H9 (cell line): Measurements from ENCODE around the gene HOXA7. TPM values are rescaled to one million over a fixed set of nuclear protein-coding genes. Genes with fewer than 3 reads are reported as not detected.
A peak's percentile ranks its signal among the peaks of the same experiment; 100 is the strongest.

ENCODE experiments used
- DNase-seq: peaks from one replicate; pipeline ENCODE4 v3.0.0-alpha.2; 2017
- H2AFZ ChIP-seq: one replicate; pipeline ENCODE4 v1.6.1; 2013; ENCODE audit warnings: mild to moderate bottlenecking, low read length, control low read depth, moderate library complexity
- H2AK5ac ChIP-seq: 2 replicates; pipeline ENCODE4 v1.6.1; 2013; ENCODE audit warnings: low read length, control low read depth, mixed read lengths; ENCODE audit not compliant: insufficient read length
- H2BK120ac ChIP-seq: one replicate; pipeline ENCODE4 v1.6.1; 2013; ENCODE audit warnings: low read depth, mild to moderate bottlenecking, low read length, control low read depth, inconsistent platforms; ENCODE audit not compliant: poor library complexity, severe bottlenecking
- H2BK12ac ChIP-seq: 2 replicates; pipeline ENCODE4 v1.6.1; 2013; ENCODE audit warnings: low read length, control low read depth, mixed read lengths, low read depth; ENCODE audit not compliant: insufficient read length
- H2BK15ac ChIP-seq: 2 replicates; pipeline ENCODE4 v1.6.1; 2013; ENCODE audit warnings: low read depth, low read length, control low read depth
- H2BK20ac ChIP-seq: one replicate; pipeline ENCODE4 v1.6.1; 2013; ENCODE audit warnings: low read depth, mild to moderate bottlenecking, low read length, control low read depth, inconsistent platforms; ENCODE audit not compliant: poor library complexity, severe bottlenecking
- H2BK5ac ChIP-seq: 2 replicates; pipeline ENCODE4 v1.6.1; 2013; ENCODE audit warnings: low read length, control low read depth, mixed read lengths; ENCODE audit not compliant: insufficient read length
- H3K14ac ChIP-seq: 2 replicates; pipeline ENCODE4 v1.6.1; 2013; ENCODE audit warnings: low read length, control low read depth; ENCODE audit not compliant: insufficient read depth
- H3K18ac ChIP-seq: 2 replicates; pipeline ENCODE4 v1.6.1; 2013; ENCODE audit warnings: low read depth, mild to moderate bottlenecking, mixed read lengths, low read length, control low read depth; ENCODE audit not compliant: insufficient read length
- H3K23ac ChIP-seq: 2 replicates; pipeline ENCODE4 v1.6.1; 2013; ENCODE audit warnings: low read length, control low read depth, mixed read lengths, low read depth; ENCODE audit not compliant: insufficient read length
- H3K23me2 ChIP-seq: 2 replicates; pipeline ENCODE4 v1.6.1; 2013; ENCODE audit warnings: low read depth, mild to moderate bottlenecking, mixed read lengths, low read length, control low read depth; ENCODE audit not compliant: insufficient read length, poor library complexity, severe bottlenecking
- H3K27ac ChIP-seq: 2 replicates; pipeline ENCODE4 v1.5.1; 2013; ENCODE audit warnings: low read length, control low read depth, mixed read lengths, low read depth; ENCODE audit not compliant: insufficient read length
- H3K27me3 ChIP-seq: 2 replicates; pipeline ENCODE4 v1.6.1; 2013; ENCODE audit warnings: low read length, control low read depth, inconsistent platforms; ENCODE audit not compliant: insufficient read depth
- H3K4ac ChIP-seq: 2 replicates; pipeline ENCODE4 v1.6.1; 2013; ENCODE audit warnings: low read depth, mild to moderate bottlenecking, control low read depth, inconsistent platforms, low read length, moderate library complexity
- H3K4me1 ChIP-seq: 2 replicates; pipeline ENCODE4 v1.6.1; 2013; ENCODE audit warnings: low read length, control low read depth, inconsistent platforms; ENCODE audit not compliant: insufficient read depth
- H3K4me2 ChIP-seq: 2 replicates; pipeline ENCODE4 v1.6.1; 2013; ENCODE audit warnings: low read length, control low read depth, mixed read lengths; ENCODE audit not compliant: insufficient read length, insufficient read depth
- H3K56ac ChIP-seq: 2 replicates; pipeline ENCODE4 v1.6.1; 2013; ENCODE audit warnings: low read depth, mild to moderate bottlenecking, mixed read lengths, low read length, control low read depth; ENCODE audit not compliant: insufficient read length
- H3K79me1 ChIP-seq: 2 replicates; pipeline ENCODE4 v1.6.1; 2013; ENCODE audit warnings: low read depth, mild to moderate bottlenecking, moderate library complexity, low read length, control low read depth, inconsistent platforms; ENCODE audit not compliant: insufficient read depth, poor library complexity, severe bottlenecking
- H3K79me2 ChIP-seq: 2 replicates; pipeline ENCODE4 v1.6.1; 2013; ENCODE audit warnings: low read length, control low read depth, inconsistent platforms; ENCODE audit not compliant: insufficient read depth
- H3K9ac ChIP-seq: 2 replicates; pipeline ENCODE4 v1.6.1; 2013; ENCODE audit warnings: low read length, control low read depth, mixed read lengths; ENCODE audit not compliant: insufficient read length; ENCODE audit errors: extremely low read depth
- H3K9me3 ChIP-seq: one replicate; pipeline ENCODE4 v1.6.1; 2013; ENCODE audit warnings: low read depth, low read length, inconsistent platforms; ENCODE audit not compliant: control insufficient read depth
- H3T11ph ChIP-seq: one replicate; pipeline ENCODE4 v1.6.1; 2013; ENCODE audit warnings: mild to moderate bottlenecking, low read length, control low read depth, inconsistent platforms
- H4K20me1 ChIP-seq: one replicate; pipeline ENCODE4 v1.6.1; 2013; ENCODE audit not compliant: control insufficient read depth, insufficient read length, insufficient read depth
- H4K5ac ChIP-seq: 2 replicates; pipeline ENCODE4 v1.6.1; 2013; ENCODE audit warnings: low read depth, mild to moderate bottlenecking, mixed read lengths, low read length, control low read depth; ENCODE audit not compliant: insufficient read length
- H4K8ac ChIP-seq: replicated peaks from 2 replicates; pipeline ENCODE4 v1.6.1; 2013; ENCODE audit warnings: low read length, control low read depth, mixed read lengths, low read depth; ENCODE audit not compliant: insufficient read length
- H4K91ac ChIP-seq: 2 replicates; pipeline ENCODE4 v1.6.1; 2013; ENCODE audit warnings: low read depth, mild to moderate bottlenecking, moderate library complexity, mixed read lengths, low read length, control low read depth; ENCODE audit not compliant: insufficient read length
- H3K27ac Mint-ChIP-seq, 3 experiments: 2 replicates in 2 of 3; 3 replicates in 1 of 3; pipeline ENCODE4 v1.8.0; 2020 to 2021; ENCODE audit warnings: mixed read lengths in 3 of 3, mild to moderate bottlenecking in 1 of 3, moderate library complexity in 1 of 3
- H3K27me3 Mint-ChIP-seq: 2 replicates; pipeline ENCODE4 v1.8.0; 2021; ENCODE audit warnings: low read depth, mild to moderate bottlenecking, moderate library complexity, mixed read lengths
- H3K36me3 Mint-ChIP-seq, 3 experiments: 2 replicates in 2 of 3; 3 replicates in 1 of 3; pipeline ENCODE4 v1.8.0; 2020 to 2021; ENCODE audit warnings: low read depth in 3 of 3, mixed read lengths in 3 of 3; ENCODE audit not compliant: insufficient read depth in 1 of 3
- H3K4me1 Mint-ChIP-seq, 2 experiments: 2 replicates each; pipeline ENCODE4 v1.8.0; 2020; ENCODE audit warnings: mixed read lengths in 2 of 2
- H3K4me3 Mint-ChIP-seq, 2 experiments: 2 replicates in 1 of 2; 3 replicates in 1 of 2; pipeline ENCODE4 v1.8.0; 2020 to 2021; ENCODE audit warnings: mild to moderate bottlenecking in 2 of 2, mixed read lengths in 2 of 2, moderate library complexity in 1 of 2
- H3K9me3 Mint-ChIP-seq, 2 experiments: 2 replicates in 1 of 2; 3 replicates in 1 of 2; pipeline ENCODE4 v1.8.0; 2020; ENCODE audit warnings: mild to moderate bottlenecking in 2 of 2, mixed read lengths in 2 of 2, moderate library complexity in 1 of 2
- WGBS: extraction: QIAGEN DNeasy Blood & Tissue Kit; methylation state at CpG from one replicate; pipeline ENCODE4 v1.1.7; 2013; ENCODE audit warnings: missing lambda C conversion rate, low lambda C conversion rate, mixed read lengths; ENCODE audit not compliant: insufficient read length; ENCODE audit errors: extremely low coverage; 5-methylcytosine and 5-hydroxymethylcytosine counted together
- total RNA-seq: library from RNA; stranded (reverse); gene quantifications from 2 replicates; pipeline ENCODE4 v1.2.1, GENCODE V29; 2021
- TF ChIP-seq, protein P1 (sequence below): fragments of 200-600 bp; sonication (generic); conservative IDR thresholded peaks from 3 replicates; pipeline ENCODE4 v1.8.0; 2021; ENCODE audit warnings: antibody characterized with exemption, mild to moderate bottlenecking

The HOXA7 gene
- total RNA-seq, 1 experiment from 2014 or later: not detected

DNA sequence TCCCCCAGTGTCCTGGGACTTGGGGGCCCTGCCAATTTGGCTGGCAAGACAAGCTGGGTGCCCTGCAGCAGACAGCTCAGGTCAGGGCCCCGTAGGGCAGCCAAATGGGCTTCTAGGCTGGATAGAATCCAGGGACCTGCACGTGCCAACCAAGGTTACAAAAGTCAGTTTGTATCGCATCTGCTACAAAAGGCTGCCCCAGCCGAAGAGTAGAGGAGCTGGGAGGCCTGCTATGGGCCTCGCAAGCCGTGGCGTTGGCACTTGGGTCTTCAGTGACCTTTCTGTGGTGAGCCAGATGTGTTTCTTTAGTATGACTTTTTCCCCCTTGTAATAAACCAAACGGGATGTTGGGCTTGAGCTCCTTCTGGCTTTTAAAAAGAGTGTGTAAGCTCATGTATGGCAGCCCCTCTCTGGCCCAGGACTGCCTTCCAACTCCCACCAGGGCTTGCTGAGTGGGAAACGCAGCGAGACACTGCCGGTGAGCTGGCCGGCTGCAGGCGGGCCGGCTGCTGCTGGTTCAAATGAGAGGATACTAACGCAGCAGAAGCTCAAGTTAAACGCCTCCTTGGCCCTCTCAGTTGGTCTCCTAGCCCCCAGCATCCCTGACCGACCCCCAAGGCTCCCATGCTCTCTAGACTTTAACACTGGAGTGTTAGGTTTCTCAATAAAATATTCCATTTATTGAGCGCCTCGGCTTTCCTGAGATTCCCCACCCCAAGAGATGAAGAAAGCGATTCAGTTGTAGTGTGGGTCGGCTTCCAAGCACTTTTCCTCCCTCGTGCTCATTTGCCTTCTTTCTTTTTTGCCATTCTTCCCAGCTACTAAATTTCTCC, 20.7 kb upstream of the HOXA7 start:
- H2AK5ac ChIP-seq: no peak overlapping the region
- no peak overlapping the region for H3K27ac ChIP-seq
- peaks cover 98% of the 10 kb centered on the region for H3K27me3 ChIP-seq
- no peaks in the 10 kb centered on the region for H3K23me2 ChIP-seq
- H4K20me1 ChIP-seq: no peaks in the 10 kb centered on the region
- H2BK5ac ChIP-seq: no peak overlapping the region
- H2AFZ ChIP-seq: no peak overlapping the region
- no peak overlapping the region for H3K14ac ChIP-seq
- Mint-ChIP-seq H3K9me3 (peaks cover 4 to 13% of the 10 kb centered on the region in 2 experiments; a peak in 2 of 5 replicates), H3K27ac (no peak overlapping the region), H3K4me3 (no peak overlapping the region), H3K4me1 (peaks cover 3 to 9% of the 10 kb centered on the region in 2 experiments), H3K36me3 (no peaks in the 10 kb centered on the region; a peak in 2 of 7 replicates), H3K27me3 (peaks cover 98% of the 10 kb centered on the region)
- H2BK20ac ChIP-seq: no peak overlapping the region
- no peak overlapping the region for H4K5ac ChIP-seq
- no peak overlapping the region for H4K91ac ChIP-seq
- H4K8ac ChIP-seq: no peak overlapping the region
- H3K4me1 ChIP-seq: no peaks in the 10 kb centered on the region
- H3K4ac ChIP-seq: no peak overlapping the region
- no peak overlapping the region for H2BK12ac ChIP-seq
- H3K79me1 ChIP-seq: no peaks in the 10 kb centered on the region
- H3K4me2 ChIP-seq: no peak overlapping the region
- H2BK15ac ChIP-seq: no peak overlapping the region
- no CpG with 5 or more reads among the region's 22 CpGs for WGBS
- H3K18ac ChIP-seq: no peak overlapping the region
- H3K79me2 ChIP-seq: no peaks in the 10 kb centered on the region
- TF ChIP-seq, protein P1, sequence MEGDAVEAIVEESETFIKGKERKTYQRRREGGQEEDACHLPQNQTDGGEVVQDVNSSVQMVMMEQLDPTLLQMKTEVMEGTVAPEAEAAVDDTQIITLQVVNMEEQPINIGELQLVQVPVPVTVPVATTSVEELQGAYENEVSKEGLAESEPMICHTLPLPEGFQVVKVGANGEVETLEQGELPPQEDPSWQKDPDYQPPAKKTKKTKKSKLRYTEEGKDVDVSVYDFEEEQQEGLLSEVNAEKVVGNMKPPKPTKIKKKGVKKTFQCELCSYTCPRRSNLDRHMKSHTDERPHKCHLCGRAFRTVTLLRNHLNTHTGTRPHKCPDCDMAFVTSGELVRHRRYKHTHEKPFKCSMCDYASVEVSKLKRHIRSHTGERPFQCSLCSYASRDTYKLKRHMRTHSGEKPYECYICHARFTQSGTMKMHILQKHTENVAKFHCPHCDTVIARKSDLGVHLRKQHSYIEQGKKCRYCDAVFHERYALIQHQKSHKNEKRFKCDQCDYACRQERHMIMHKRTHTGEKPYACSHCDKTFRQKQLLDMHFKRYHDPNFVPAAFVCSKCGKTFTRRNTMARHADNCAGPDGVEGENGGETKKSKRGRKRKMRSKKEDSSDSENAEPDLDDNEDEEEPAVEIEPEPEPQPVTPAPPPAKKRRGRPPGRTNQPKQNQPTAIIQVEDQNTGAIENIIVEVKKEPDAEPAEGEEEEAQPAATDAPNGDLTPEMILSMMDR: no peak
- H3K9ac ChIP-seq: no peak overlapping the region
- H3K23ac ChIP-seq: no peak overlapping the region
- no peaks in the 10 kb centered on the region for H3K9me3 ChIP-seq
- no peak overlapping the region for H2BK120ac ChIP-seq
- H3K56ac ChIP-seq: no peak overlapping the region
- H3T11ph ChIP-seq: no peak overlapping the region
- peak; percentile 20 for DNase-seq
